Glomerular endothelial cell (primary cell): ENCODE measurements around the gene RIMS3. TPM values are rescaled to one million over a fixed set of nuclear protein-coding genes. Genes with fewer than 3 reads are reported as not detected.
A peak's percentile ranks its signal among the peaks of the same experiment; 100 is the strongest.

Experiments
- DNase-seq: peaks from one replicate; pipeline ENCODE4 v3.0.0-alpha.2; 2011; ENCODE audit warnings: low read depth, low spot score; ENCODE audit errors: extremely low read depth
- total RNA-seq: library from RNA; depleted of rRNA; stranded (reverse); fragments of >200 nt; gene quantifications from 2 replicates; pipeline ENCODE4 v1.2.3, GENCODE V29; 2015

The RIMS3 gene
- total RNA-seq, 1 donor from 2014 or later = under 0.01 TPM

- DNase-seq = peak; percentile 95
Measured at GRCh38 chr1:40691538-40692428, 26.3 kb upstream of the RIMS3 start, which contains the start of gene NFYC. Gene NFYC (plus strand): TSS chr1:40691704. CDS start chr1:40738844, 47,140 bp downstream.

- no peak for DNase-seq
Measured at GRCh38 chr1:40690771-40691537, 25.5 kb upstream of the RIMS3 start.

- no peak for DNase-seq
Measured at GRCh38 chr1:40689737-40690136, 24.3 kb upstream of the RIMS3 start.

GRCh38 chr1:40687661-40688060 lies 22.2 kb upstream of the RIMS3 start:
- DNase-seq = no peak

GRCh38 chr1:40687059-40687458 lies 21.6 kb upstream of the RIMS3 start:
- DNase-seq = no peak

- DNase-seq = no peak
Measured at GRCh38 chr1:40684669-40685068, 19.2 kb upstream of the RIMS3 start.

- no peak for DNase-seq
Measured at GRCh38 chr1:40679165-40679953, 13.9 kb upstream of the RIMS3 start.

- DNase-seq = no peak
Measured at GRCh38 chr1:40676501-40676900, 11.0 kb upstream of the RIMS3 start.

GRCh38 chr1:40673452-40673851 lies 8.0 kb upstream of the RIMS3 start:
- DNase-seq = no peak

- no peak for DNase-seq
Measured at GRCh38 chr1:40668769-40669525, 3.5 kb upstream of the RIMS3 start.

- no peak for DNase-seq
Measured at GRCh38 chr1:40664791-40665190, 691 bp downstream of the RIMS3 start.

GRCh38 chr1:40664167-40664537 lies 1.3 kb downstream of the RIMS3 start:
- no peak for DNase-seq

GRCh38 chr1:40663324-40664166 lies 1.9 kb downstream of the RIMS3 start:
- DNase-seq = no peak

GRCh38 chr1:40662864-40663263 lies 2.6 kb downstream of the RIMS3 start:
- DNase-seq = no peak

- no peak for DNase-seq
Measured at GRCh38 chr1:40662151-40662550, 3.3 kb downstream of the RIMS3 start.

GRCh38 chr1:40661678-40662077 lies 3.8 kb downstream of the RIMS3 start:
- DNase-seq = no peak

GRCh38 chr1:40659649-40659947 lies 5.9 kb downstream of the RIMS3 start:
- no peak for DNase-seq

GRCh38 chr1:40658751-40659648 lies 6.5 kb downstream of the RIMS3 start:
- DNase-seq = no peak

GRCh38 chr1:40657046-40657445 lies 8.4 kb downstream of the RIMS3 start:
- no peak for DNase-seq
